Stimulated activated CD8-positive, alpha-beta memory T cell treated with anti-CD3 and anti-CD28 coated beads, Interleukin-7, amount 100 ng/mL, for 1 hour (primary cell): ENCODE results near the gene FUCA1.
"Not testable (repeated sequence)": the region's sequence is repeated elsewhere in the genome, so short reads cannot be mapped to it uniquely, and the experiment has no call there.

ENCODE experiments used
- DNase-seq, 2 donors: peaks; one replicate each; pipeline ENCODE4 v3.0.0-alpha.2; 2020; ENCODE audit warnings: low read depth in 2 of 2

The FUCA1 gene

DNA sequence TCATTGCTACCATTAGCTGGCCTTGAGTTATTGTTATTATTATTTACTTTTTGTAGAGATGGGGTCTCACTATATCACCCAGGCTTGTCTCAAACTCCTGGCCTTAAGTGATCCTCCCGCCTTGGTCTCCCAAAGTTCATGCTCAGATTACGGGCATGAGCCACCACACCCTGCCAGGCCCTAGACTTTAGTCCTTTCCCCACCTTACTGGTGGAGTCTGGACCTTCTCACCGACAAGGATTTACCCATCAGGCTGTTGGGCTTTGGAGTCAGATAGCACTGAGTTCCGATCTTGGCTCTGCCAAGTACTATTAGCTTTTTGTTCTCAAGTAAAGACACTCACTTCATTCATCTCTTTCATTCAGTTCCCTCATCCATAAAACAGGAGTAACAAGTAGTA is 27.9 kb upstream of the FUCA1 start:
- DNase-seq, result no peak

GRCh38 chr1:23895082-23895481 is 27.0 kb upstream of the FUCA1 start:
- DNase-seq, result no peak

GRCh38 chr1:23889074-23889473 is 21.0 kb upstream of the FUCA1 start:
- no peak for DNase-seq

DNA sequence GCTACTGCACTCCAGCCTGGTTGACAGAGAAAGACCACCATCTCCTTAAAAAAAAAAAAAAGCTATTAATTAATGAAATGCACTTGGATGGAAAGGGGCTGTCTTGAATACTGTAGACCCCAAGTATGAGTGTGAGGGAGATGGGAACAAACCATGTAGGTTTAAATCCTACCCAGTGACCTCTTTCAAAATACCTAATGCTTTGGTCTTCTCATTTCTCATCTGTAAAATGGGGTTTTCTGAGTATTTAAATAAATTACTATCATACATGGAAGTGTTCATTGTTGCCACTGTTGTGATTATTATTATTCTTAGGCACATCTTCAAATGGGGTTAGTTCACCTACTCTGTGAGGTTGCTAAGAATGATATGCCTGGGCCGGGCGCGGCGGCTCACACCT is 17.1 kb upstream of the FUCA1 start:
- no peak for DNase-seq

- DNase-seq, result no peak
These were observed 14.7 kb upstream of the FUCA1 start for GRCh38 chr1:23882746-23883145.

DNA sequence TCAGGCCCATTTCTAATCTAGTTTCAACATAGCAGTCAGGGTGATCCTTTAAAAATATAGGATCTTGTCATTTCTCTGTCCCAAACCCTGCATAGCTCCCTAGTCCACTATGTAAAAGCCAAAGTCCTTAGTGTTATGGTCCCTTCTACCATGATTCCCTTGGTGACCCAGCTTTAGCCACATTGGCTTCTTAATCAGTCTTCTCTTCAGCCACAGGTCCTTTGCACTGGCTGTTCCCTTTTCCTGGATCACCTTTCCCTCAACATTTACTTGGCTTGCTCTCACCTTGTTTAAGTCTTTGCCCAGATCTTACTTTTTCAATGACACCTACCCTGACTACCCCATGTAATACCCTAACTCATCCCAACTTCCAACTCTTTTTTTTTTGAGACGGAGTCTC is 11.7 kb upstream of the FUCA1 start:
- no peak for DNase-seq

GRCh38 chr1:23878668-23879067 is 10.6 kb upstream of the FUCA1 start:
- DNase-seq, result no peak

DNA sequence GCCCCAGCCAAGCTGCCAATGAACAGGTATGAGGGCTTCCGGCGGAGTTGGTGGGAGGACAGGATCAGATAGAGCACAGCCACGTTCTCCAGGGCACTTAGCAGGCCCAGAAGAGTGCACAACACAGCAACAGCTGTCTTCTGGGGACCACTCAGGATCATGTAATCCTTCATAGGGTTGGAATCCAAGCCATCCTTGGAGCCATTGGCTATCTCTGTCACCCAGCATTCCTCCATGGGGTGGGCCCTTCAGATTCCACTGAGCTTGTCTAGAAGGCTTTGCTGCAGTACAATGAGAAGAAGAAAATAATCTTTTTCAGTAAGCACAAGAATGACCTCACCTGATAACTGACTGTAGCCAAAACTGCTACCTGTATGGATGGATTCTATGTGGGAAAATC is 7.3 kb upstream of the FUCA1 start:
- DNase-seq, result no peak

DNA sequence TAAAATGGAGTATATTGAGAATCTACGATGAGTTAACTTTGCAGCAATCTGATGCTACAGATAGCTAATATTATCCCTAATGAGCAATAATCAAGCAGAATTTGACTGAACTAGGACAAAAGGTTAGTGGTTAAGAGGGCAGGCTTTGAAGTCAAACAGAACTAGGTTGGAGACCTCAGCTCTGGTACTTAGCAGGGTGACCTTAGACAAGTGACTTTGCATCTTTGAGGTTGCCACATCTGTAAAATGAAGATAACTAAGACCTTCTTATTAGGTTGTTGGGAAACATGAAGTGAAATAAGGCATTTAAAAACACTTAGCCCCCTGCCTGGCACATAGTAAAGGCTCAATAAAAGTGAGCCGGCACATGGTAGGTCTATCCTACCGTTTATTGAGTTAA is 4.3 kb upstream of the FUCA1 start:
- no peak for DNase-seq

GRCh38 chr1:23869051-23869450 is 961 bp upstream of the FUCA1 start:
- DNase-seq, result no peak

- no peak for DNase-seq
These were observed 497 bp upstream of the FUCA1 start for GRCh38 chr1:23868557-23869016.

GRCh38 chr1:23867542-23867894 is 572 bp downstream of the FUCA1 start:
- DNase-seq, result no peak

- no peak for DNase-seq
These were observed 2.6 kb downstream of the FUCA1 start for GRCh38 chr1:23865543-23865930.

DNA sequence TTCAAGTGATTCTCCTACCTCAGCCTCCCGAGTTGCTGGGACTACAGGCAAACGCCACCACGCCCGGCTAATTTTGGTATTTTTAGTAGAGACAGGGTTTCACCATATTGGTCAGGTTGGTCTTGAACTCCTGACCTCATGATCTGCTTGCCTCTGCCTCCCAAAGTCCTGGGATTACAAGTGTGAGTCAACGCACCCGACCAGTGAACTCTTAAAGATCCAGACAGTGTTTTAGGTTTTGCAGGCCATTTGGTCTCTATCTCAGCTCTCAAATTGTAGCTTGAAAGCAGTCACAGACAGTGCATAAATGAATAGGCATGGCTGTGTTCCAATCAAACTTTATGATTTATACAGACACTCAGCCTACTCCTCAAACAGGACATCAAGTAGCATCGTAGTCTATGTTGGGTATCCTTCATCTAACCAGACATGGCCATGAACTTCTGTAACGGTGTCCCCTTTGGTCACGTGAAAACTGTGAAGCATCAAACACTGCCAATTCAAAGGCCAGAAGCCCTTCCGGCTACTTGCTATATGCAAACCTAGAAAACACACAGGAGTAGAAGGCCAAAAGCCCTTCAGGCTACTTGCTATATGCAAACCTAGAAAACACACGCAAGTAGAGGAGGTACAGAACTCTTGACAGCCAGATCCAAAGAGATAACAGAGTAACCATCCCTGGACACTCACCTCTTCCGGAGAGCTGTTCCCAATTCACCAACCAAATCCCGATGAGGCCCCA is 3.1 kb downstream of the FUCA1 start:
- no peak for DNase-seq

GRCh38 chr1:23862640-23863039 is 5.5 kb downstream of the FUCA1 start:
- DNase-seq, result no peak

DNA sequence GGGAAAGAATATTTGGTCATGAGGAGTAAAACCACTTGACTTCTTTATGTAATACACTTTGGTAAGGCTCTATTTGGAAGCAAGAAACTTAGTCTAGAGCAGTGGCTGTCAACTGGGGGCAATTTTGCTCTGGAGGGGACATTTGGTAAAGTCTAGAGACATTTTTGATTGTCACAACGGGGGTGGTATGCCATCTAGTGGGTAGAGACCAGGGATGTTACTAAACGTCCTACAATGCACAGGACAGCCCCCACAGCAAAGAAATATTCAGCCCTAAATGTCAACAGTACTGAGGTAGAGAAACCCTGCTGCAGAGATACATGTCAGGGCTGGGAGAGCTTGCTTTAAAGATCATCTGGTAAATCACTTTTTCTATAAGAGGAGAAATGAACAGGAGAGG is 13.5 kb downstream of the FUCA1 start:
- no peak for DNase-seq

- DNase-seq, result not testable (repeated sequence)
These were observed 15.0 kb downstream of the FUCA1 start for GRCh38 chr1:23853124-23853523.

GRCh38 chr1:23851406-23851805 is 16.7 kb downstream of the FUCA1 start:
- not testable (repeated sequence) for DNase-seq

GRCh38 chr1:23848673-23849616 is 19.1 kb downstream of the FUCA1 start:
- DNase-seq, result no peak

GRCh38 chr1:23847482-23848095 is 20.5 kb downstream of the FUCA1 start:
- not testable (repeated sequence) for DNase-seq

- DNase-seq, result no peak
These were observed 22.9 kb downstream of the FUCA1 start for GRCh38 chr1:23845163-23845562.

DNA sequence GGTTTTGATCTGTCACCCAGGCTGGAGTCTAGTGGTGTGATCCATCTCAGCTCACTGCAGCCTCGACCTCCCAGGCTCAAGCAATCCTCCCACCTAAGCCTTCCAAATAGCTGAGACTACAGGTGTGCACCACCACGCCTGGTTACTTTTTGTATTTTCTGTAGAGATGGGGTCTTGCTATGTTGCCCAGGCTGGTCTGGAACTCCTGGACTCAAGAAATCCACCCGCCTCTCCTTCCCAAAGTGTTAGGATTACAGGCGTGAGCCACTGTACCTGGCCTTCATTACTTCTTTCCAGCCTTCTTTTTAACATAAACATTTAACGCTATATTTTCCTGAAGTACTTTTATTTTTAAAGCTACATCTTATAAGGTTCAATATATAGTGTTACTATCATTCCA is 24.4 kb downstream of the FUCA1 start:
- no peak for DNase-seq
